ENCODE data around the gene RSPH4A.
A peak's percentile ranks its signal among the peaks of the same experiment; 100 is the strongest.
"Not testable (repeated sequence)": the region's sequence is repeated elsewhere in the genome, so short reads cannot be mapped to it uniquely, and the experiment has no call there.

Gene RSPH4A

GRCh38 chr6:116629563-116629981, 13.3 kb downstream of the RSPH4A start:
- DNase-seq = no peak

DNA sequence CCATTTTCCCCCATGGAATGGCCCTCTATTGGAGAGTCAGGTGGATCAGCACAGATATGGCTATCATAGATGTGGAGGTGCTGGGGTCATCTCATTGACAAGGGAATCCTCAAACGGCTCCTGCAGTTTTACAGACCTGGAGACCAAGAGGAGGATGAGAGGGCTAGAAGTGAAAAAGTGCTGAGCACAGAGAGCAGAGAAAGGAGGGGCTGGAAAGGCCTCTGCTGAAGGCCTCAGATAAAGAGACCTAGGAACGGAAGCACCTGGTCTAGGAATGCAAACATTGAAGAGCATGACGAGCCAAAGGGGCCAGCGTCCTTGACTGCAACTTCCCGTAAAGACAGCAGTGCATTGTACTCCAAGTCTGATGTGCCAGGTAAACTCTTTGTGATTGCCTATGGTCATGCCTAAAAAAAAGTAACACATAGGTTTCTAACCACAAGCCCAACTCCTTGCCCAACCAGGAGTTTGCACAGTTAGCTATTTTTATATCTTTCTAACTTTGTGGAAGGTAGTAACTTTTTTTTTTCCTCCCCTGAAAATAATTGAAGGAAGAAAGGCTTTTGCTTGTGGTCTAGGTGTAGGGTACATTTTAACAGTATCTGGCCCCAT, 15.2 kb downstream of the RSPH4A start:
- DNase-seq = no peak

DNA sequence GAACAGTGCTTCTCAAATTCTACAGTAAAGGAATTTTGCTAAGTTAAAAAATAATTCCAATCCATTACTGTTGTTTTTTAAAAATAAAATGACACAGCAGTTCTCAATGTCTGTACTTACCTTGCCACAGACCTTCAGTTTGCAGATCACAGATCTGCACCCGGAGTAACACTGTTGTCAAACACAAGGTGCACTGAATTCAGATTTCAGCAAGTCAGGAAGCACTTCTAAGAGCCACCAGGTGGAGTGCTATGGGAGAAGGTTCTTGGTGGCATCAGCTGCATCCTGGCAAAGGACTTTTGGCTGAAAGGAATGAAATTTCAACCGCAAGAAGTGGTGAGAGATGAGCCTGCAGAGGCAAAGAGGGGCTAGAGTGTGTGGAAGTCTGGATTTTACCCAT, 17.4 kb downstream of the RSPH4A start:
- DNase-seq = no peak

DNA sequence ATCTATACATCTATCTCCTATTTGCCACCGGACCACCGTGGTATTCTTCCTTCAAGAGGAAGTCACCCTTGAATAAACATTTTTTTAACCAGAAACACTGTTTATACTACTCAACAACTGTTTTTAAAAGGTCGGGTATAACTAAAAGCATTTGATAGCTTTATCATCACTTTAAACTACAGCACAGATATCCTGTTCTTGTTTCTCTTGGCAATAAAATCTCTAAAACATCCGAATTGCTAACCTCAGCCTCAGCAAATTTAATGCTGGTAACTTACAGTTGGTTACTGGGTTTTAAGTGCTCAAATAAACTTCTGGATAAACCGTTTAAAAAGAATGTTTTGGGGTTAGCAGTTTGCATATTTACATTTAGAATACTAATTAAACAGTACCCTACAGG, 31.9 kb downstream of the RSPH4A start:
- no peak for DNase-seq

- DNase-seq = no peak
Observed at GRCh38 chr6:116649129-116649528, 32.9 kb downstream of the RSPH4A start.

DNA sequence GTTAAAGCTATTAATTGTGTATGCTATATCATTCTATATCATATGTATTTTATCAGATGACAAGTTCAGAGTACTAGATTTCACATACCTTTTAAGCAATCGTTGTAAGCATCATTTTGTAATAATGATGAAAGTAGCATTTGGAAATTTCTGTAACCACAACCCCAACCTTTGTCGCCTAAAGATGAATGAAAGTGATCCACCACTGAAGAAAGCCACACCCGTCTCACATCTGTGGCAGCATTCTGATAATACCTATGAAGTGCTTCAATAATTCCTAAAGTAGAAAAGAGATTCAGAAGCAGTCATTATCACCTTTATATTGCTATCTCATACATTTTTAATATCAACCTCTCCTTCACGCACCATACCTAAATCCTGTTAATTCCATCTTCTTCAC, 35.6 kb downstream of the RSPH4A start:
- DNase-seq = no peak

DNA sequence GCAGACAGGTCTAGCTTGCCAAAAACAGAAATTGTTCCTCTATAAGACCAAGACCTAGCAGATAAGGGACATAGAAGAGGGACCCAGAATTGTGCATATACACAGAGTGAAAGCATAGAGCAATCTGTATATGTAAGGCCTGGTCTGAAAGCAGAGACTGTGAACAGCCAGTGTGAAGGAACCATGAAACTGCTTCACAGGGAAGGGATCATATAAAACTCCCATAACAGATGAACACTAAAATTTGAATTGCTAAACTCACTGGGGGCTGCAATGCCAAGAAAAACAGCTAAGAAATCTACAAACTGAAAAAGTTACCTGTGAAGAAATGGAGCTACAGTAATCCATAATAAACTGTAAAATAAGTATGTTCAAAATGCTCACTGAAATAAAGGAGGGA, 45.3 kb downstream of the RSPH4A start:
- DNase-seq = no peak

DNA sequence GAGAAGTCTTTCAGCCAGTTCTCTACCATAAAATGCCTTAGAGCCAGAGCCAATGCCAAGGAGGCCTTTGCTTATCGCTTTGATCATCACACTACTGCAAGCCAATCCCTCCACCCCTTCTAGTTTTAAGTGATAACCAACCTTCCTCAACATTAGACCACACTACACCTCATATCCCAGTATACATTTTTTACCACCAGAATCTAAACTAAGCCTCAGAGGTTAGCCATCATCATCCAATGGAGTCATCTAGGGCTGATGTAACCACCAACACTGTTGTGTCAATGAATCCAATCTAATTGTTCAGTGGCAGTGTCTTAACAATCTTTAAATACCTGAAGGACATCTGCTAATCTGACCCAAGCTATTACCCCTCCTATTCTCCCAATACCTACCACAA, 45.9 kb downstream of the RSPH4A start:
- DNase-seq = no peak

DNA sequence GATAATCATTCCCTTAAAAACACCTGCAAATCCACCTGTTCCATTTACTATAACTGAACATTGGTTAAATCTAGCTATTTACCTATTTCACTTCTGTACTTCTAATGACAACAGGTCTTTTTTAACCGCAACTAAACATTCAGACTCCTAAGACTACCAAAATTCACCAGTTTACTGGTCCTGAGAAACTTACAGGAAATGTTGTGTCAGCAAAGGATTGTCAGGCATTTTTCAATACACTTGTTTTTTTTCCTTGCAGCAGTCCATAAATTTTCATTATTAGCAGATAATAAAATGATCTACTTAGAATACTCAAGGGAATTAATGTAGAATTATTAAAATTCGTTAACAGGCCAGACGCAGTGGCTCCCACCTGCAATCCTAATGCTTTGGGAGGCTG, 47.0 kb downstream of the RSPH4A start:
- no peak for DNase-seq

DNA sequence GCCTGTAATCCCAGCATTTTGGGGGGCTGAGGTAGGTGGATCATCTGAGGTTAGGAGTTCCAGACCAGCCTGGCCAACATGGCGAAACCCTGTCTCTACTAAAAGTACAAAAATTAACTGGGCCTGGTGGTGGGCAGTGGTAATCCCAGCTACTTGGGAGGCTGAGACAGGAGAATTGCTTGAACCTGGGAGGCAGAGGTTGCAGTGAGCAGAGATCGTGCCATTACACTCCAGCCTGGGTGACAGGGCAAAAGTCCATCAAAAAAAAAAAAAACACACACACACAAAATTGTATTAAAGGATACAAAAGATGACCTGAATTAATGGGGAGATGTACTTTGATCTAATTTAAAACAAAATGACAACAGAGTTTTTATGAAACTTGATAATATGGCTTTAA, 47.9 kb downstream of the RSPH4A start:
- DNase-seq = not testable (repeated sequence)

DNA sequence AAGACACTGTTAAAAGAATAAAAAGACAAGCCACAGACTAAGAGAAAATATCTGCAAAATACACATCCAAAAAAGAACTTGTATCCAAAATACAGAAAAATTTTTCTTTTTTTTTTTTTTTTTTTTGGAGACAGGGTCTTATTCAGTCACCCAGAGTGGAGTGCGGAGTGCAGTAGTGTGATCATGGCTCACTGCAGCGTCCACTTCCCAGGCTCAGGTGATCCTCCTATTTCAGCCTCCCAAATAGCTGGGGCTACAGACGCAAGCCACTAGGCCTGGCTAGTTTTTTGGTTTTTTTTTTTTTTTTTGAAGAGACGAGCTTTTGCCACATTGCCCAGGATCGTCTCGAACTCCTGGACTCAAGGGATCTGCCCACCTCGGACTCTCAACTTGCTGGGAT, 49.2 kb downstream of the RSPH4A start:
- DNase-seq = no peak

DNA sequence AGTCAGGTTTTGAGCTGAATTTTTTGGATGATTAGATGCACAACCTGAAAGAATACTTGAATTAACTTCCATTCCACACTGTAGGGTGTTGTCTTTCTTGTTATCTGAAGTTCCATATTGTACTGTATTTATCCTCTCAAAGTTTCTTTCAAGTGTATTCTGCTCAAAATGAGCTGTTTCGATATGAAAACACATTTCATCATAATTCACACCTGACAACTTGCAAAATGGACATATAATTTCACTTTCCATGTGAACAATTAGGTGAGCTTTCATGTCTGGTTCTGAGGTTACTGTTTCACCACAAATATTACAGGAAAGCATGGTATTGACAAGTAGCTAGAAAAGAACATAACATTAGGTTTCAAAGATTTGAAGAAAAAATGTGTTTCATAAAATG, 50.6 kb downstream of the RSPH4A start:
- DNase-seq = peak in 1 of 5 donors; percentile 55

DNA sequence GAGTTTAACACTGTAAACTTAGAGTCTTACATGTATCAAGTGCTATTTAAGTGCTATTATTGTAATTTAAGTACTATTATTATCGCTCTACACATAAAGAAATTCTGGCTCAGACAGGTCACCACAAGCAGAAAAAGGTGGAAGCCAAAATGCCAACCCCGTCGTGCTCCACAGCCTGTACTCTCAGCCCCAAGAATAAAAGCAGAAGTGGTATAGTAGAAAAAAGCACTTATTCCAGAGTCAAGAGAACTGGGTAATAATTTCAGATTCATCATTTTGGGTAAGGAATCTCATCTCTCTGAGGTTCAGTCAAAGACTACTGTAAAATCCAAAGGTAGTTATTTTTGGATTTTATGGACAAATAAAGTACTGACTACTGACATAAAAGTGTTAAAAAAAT, 51.3 kb downstream of the RSPH4A start:
- DNase-seq = no peak

- DNase-seq = no peak
Observed at GRCh38 chr6:116672306-116672705, 56.0 kb downstream of the RSPH4A start.

- no peak for DNase-seq
Observed at GRCh38 chr6:116676021-116676420, 59.7 kb downstream of the RSPH4A start.

DNA sequence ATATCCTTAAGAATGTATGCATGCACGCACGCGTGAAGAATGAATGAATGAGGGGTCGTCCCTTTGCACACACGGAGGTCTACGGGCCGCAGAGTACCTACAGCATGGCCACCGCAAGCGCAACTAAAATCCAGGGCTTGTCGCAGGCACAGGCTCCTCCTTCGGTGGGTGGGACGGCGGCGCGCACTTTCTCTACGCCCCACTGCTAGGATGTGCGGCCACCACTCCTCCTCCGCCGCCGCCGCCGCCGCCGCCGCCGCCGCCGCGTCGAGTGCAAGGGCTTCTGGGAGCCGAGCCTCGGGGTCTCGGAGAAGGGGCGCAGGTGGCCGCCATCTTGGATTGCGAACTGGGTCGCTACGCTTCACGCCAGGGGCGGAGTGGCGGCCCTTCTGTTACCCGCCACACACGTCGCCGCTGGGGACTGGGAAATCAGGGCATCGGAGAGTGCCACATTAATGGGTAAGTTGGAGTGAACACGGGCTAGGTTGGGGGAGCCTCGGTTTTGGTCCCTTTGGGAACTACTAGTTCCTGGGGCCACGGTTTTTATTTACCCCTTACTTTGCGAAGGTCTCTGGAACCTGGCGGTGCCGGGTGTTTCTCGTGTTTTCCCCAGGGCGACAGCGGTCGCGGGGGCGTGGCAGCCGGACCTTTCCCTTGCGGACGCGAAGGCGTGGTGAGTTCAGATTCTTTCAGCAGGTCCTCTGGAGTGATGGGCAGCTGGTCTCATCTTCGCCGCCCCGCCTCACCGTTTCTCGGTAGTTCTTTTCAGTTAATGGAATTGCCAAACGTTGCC, 64.8 kb downstream of the RSPH4A start, which contains the start of gene KPNA5:
KPNA5 (plus strand) TSS at position 332 of the 793 bp plus-strand sequence; CDS start at position 456, 124 bp downstream.
- DNase-seq = peak; percentile 78 to 95 (median 88)

DNA sequence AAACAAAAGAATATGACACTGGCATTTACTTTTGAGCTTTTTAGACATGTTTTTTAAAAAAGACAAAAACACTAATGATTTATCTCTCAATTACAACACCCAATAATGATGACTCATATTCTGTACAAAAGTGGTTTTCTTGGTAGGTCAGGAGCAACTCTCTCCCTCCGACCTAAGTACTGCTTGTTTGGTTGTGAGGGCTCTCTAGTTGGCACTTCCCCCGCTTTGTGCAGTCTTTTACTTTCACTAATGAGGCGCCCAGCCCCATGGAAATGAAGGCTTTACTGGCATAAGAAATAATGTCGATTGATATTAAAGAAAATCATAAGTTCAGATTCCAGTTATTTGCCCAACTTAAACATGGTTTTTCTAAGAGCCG, 66.0 kb downstream of the RSPH4A start:
- DNase-seq = peak in 4 of 5 donors; percentile 14 to 58 (median 23)
